NT2/D1 (cell line): Measurements from ENCODE around the gene BOLA1.
"Not testable (repeated sequence)": the region's sequence is repeated elsewhere in the genome, so short reads cannot be mapped to it uniquely, and the experiment has no call there.

ENCODE experiments used
- DNase-seq: peaks from one replicate; pipeline ENCODE4 v3.0.0-alpha.2; 2011; ENCODE audit warnings: low read depth, low spot score
- H3K27me3 ChIP-seq: 2 replicates; pipeline ENCODE4 v1.6.0; 2011; ENCODE audit warnings: mild to moderate bottlenecking; ENCODE audit not compliant: insufficient read length, insufficient read depth
- H3K36me3 ChIP-seq: 2 replicates; pipeline ENCODE4 v1.6.1; 2011; ENCODE audit warnings: mild to moderate bottlenecking, low read length, mixed read lengths; ENCODE audit not compliant: insufficient read depth, insufficient read length
- H3K4me1 ChIP-seq: 2 replicates; pipeline ENCODE4 v1.5.1; 2011; ENCODE audit not compliant: insufficient read depth, insufficient read length
- H3K4me3 ChIP-seq: 2 replicates; pipeline ENCODE4 v1.5.1; 2011; ENCODE audit warnings: low read depth; ENCODE audit not compliant: insufficient read length
- H3K9ac ChIP-seq: 2 replicates; pipeline ENCODE4 v1.6.0; 2011; ENCODE audit warnings: low read depth; ENCODE audit not compliant: insufficient read length
- H3K9me3 ChIP-seq: 2 replicates; pipeline ENCODE4 v1.5.1; 2011; ENCODE audit warnings: mild to moderate bottlenecking, low read length; ENCODE audit not compliant: insufficient read depth
- SUZ12 ChIP-seq: IDR thresholded peaks from 2 replicates; pipeline ENCODE4 v1.6.1; 2011; ENCODE audit not compliant: insufficient read length, insufficient read depth; ENCODE audit errors: extremely low read depth
- YY1 ChIP-seq: IDR thresholded peaks from 2 replicates; pipeline ENCODE4 v1.6.1; 2011; ENCODE audit not compliant: insufficient read length, insufficient read depth
- ZNF274 ChIP-seq: IDR thresholded peaks from 2 replicates; pipeline ENCODE4 v1.6.1; 2011; ENCODE audit warnings: mild to moderate bottlenecking, low read depth, low read length

The BOLA1 gene

DNA sequence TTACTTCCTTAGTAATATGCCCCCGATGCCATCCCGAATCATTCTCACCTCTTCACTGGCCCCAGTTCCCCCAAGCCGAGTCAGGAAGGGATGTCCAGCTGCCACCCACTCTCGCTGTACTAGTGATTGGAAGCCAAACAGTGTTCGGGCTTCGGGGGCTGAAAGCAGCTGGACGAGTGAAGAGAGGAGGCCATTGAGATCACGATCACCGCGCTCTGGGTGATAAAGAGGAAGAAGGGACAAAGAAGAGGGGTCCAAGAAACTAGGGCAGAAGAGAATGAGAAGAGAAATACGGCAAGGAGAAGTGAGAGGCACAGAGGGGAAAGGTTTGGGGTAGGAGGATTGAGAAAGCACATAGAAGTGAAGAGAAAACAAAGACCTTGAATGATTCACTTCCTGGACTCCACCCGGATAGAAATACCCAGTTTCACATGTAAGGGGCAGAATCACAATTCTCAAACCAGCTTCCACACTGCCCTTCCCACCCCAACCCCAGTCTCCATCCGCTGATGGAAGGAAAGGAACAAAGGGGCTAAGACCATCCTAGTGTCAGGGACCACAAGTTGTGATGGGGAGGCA, 31.9 kb downstream of the BOLA1 start:
- TF ChIP-seq SUZ12 (no peak), YY1 (no peak), ZNF274 (no peak)
- Histone ChIP-seq H3K4me3 (no peak overlapping the region), H3K4me1 (peaks cover 8% of the 10 kb centered on the region), H3K9ac (no peak overlapping the region), H3K27me3 (no peaks in the 10 kb centered on the region), H3K36me3 (peaks cover 53% of the 10 kb centered on the region), H3K9me3 (no peaks in the 10 kb centered on the region)
- DNase-seq, result no peak

DNA sequence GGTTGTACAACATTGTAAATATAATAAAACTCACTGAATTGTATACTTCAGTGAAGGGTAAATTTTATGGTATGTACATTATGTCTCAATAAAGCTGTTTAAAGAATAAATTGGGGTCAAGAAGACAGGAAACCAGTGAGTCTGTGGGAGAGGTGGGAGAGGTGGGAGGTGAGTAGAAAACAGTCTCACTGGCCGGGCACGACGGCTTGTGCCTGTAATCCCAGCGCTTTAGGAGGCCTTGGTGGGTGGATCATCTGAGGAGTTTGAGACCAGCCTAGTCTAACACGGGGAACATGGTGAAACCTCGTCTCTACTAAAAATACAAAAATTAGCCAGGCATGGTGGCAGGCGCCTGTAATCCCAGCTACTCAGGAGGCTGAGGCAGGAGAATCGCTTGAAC, 33.1 kb downstream of the BOLA1 start:
- TF ChIP-seq SUZ12 (no peak), ZNF274 (no peak), YY1 (no peak)
- H3K4me3 ChIP-seq, result no peak overlapping the region
- peaks cover 8% of the 10 kb centered on the region for H3K4me1 ChIP-seq
- no peak for DNase-seq
- no peaks in the 10 kb centered on the region for H3K9me3 ChIP-seq
- H3K27me3 ChIP-seq, result no peaks in the 10 kb centered on the region
- H3K36me3 ChIP-seq, result peaks cover 43% of the 10 kb centered on the region
- no peak overlapping the region for H3K9ac ChIP-seq

DNA sequence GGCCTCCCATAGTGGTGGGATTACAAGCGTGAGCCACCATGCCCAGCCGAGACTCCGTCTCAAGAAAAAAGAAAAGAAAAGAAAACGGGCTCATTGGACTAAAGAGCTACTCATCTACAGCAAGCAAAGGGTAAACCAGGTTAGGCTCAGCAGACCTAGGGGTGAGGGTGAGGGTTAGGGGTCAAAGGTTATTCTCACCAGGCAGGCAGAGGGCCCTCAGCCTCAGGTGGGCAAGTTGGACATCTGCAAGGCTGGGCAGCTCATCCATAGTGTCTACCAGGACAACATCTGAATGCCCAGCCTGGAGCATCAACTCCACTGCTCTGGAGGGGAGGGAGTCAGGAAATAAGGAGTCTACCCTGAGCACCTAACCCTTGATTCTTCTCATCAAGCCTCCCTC, 33.8 kb downstream of the BOLA1 start:
- Histone ChIP-seq H3K27me3 (no peaks in the 10 kb centered on the region), H3K4me3 (no peak overlapping the region), H3K36me3 (peaks cover 43% of the 10 kb centered on the region), H3K9me3 (no peaks in the 10 kb centered on the region), H3K4me1 (peaks cover 11% of the 10 kb centered on the region), H3K9ac (no peak overlapping the region)
- DNase-seq, result no peak
- no peak for TF ChIP-seq SUZ12

DNA sequence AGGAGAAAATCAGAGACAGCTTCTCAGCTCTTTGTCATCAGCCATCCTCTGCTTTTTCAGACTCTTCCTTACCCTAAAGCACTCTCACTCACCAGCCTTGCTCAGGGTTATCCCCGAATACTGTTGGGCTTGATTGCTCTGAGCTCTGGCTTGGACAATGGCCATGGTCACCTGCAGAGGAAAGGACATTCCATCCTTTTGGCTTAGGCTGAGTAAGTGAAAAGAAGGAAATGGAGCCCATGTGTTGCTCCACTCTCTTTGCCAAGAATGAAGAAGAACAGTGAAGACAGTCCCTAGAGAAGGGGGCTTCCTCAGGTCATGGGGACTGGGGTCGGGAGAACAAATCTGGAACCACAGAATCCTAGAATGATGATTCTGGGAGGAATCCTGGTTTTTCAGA, 35.0 kb downstream of the BOLA1 start:
- H3K9me3 ChIP-seq, result no peaks in the 10 kb centered on the region

DNA sequence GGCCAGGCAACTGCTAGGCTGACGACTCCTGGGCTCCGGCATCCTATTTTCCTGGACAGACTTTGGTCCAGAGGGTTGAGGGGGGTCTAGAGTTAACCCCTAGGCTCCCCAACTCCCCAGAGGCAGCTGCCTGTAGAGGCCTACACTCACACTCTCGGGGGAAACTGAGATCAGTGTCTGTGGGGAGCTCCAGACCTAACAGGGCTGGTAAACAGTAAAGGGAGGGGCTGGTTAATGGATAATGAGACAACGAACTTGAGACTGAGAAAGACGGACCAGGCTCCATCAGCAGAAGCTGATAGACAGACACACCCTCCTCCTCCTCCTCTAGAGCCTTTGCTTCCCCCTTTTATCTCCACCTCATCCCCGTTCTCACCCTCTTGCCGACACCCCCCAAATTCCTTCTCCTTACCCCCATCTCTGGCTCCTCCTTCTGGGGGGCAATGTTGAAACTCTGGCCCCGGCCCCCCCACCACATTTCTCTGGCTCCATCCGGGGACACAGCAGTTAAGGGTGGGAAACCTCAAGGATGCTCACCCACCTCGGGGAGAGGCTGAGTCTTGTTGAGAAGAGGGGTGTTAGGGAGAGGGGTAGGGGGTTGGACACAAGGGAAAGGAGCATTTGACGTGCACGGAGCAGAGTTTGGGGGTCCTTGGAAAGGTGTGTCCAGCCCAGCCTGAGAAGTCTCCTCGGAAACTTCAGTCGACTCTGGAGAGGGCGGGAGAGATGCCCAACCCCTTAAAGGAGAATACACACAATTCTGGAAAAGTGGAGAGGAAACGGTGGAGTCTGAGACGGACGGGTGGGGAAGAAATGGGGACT, 37.0 kb downstream of the BOLA1 start, which contains the start of gene MTMR11:
MTMR11 (minus strand) TSS at position 710 of the 822 bp plus-strand sequence; CDS start at position 478, 232 bp downstream.
- Histone ChIP-seq H3K4me1 (peaks cover 9% of the 10 kb centered on the region), H3K9ac (peak within 1 kb of the TSS; percentile 77), H3K36me3 (peaks cover 25% of the 10 kb centered on the region), H3K27me3 (no peaks in the 10 kb centered on the region), H3K4me3 (peak within 1 kb of the TSS; percentile 58), H3K9me3 (no peaks in the 10 kb centered on the region)
- no peak for DNase-seq
- TF ChIP-seq ZNF274, result no peak
- TF ChIP-seq SUZ12, result no peak

More for the DNA sequence above, 35.0 kb downstream of the BOLA1 start:
- peaks cover 9% of the 10 kb centered on the region for H3K4me1 ChIP-seq
- peaks cover 40% of the 10 kb centered on the region for H3K36me3 ChIP-seq
- no peak overlapping the region for H3K9ac ChIP-seq
- H3K27me3 ChIP-seq, result no peaks in the 10 kb centered on the region
- TF ChIP-seq ZNF274 (no peak), SUZ12 (no peak), YY1 (no peak)
- H3K4me3 ChIP-seq, result no peak overlapping the region
- DNase-seq, result no peak

DNA sequence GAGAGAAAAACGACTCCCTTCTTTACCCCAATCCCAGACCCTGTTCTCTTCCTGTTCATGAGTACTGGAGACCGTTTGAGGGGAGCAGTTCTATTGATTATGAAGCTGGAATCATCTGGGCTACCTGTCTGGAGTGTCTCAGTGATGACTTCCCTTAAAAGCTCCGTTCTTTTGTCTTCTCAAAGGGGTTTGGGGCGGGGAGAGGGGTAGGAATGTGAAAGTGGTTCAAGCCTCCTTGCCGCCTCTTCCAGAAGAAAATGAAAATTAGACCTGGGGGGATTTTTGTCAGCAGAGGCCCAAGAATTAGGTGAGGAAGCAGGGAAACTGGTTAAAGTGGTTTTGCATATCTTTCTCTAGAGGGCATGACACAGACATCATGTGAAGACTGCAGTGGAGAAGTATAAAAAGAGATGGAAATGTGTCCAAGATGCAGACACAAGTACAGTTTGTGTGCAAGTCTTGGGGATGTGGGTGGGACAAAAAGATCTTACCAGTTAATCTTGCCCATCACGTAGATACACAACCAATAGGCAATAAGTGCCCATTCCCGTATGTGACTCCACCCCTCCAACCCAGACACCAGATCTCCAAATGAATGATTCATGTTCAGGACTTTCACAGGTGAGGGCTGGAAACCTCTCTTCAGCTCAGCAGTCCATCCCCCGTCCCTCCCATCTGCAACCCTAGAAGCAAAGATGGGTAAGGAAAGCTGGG, 37.8 kb downstream of the BOLA1 start:
- Histone ChIP-seq H3K36me3 (peaks cover 18% of the 10 kb centered on the region), H3K9ac (peak overlapping the region; percentile 77), H3K9me3 (no peaks in the 10 kb centered on the region), H3K4me3 (peak overlapping the region; percentile 58), H3K4me1 (peaks cover 9% of the 10 kb centered on the region), H3K27me3 (no peaks in the 10 kb centered on the region)
- DNase-seq, result no peak
- no peak for TF ChIP-seq YY1
- TF ChIP-seq SUZ12, result no peak
- TF ChIP-seq ZNF274, result no peak

DNA sequence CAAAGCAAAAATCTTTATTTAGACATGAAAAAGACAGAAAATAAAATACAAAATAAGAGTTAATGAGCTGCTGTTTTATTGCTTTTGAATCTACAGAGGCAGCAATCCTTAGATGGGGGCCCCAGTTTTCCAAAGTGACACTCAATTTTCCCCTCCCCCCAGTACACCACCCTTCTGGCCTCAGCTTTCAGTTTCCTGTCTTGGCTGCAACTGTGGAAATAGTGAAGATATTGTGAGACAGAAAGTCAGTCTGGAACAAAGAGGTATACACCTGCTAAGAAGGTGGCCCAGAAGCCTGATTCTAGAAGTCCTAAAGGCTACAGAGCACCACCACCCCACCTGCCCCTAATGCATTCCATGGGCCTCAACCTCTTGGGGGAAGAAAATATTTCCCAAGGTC, 38.4 kb downstream of the BOLA1 start:
- Histone ChIP-seq H3K9ac (peak overlapping the region; percentile 34), H3K4me1 (peaks cover 9% of the 10 kb centered on the region), H3K27me3 (no peaks in the 10 kb centered on the region), H3K4me3 (no peak overlapping the region), H3K36me3 (peaks cover 18% of the 10 kb centered on the region), H3K9me3 (no peaks in the 10 kb centered on the region)
- no peak for DNase-seq
- no peak for TF ChIP-seq ZNF274
- no peak for TF ChIP-seq YY1
- no peak for TF ChIP-seq SUZ12

DNA sequence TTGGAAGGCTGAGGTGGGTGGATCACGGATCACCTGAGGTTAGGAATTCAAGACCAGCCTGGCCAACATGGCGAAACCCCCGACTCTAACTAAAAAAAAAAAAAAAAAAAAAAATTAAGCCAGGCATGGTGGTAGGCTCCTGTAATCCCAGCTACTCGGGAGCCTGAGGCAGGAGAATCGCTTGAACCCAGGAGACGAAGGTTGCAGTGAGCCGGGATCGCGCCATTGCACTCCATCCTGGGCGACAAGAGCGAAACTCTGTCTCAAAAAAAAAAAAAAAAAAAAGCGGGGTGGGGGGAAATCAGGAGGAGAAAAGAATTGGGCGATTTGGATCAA, 39.3 kb downstream of the BOLA1 start:
- H3K9ac ChIP-seq, result peak overlapping the region; percentile 76

More for the DNA sequence above, 39.3 kb downstream of the BOLA1 start:
- H3K4me1 ChIP-seq, DNase-seq, H3K27me3 ChIP-seq, H3K9me3 ChIP-seq: not testable (repeated sequence)
- peak overlapping the region; percentile 21 for H3K4me3 ChIP-seq
- peaks cover 15% of the 10 kb centered on the region for H3K36me3 ChIP-seq
